ENCODE results near the gene ETF1. TPM values are rescaled to one million over a fixed set of nuclear protein-coding genes. Genes with fewer than 3 reads are reported as not detected.

ETF1 gene
- total and polyA plus RNA-seq, 9 of the 15 experiments (the other 6 are each of a cell fraction or from before 2014, with no cell fraction given): 53.7 to 209 (median 164) TPM

GRCh38 chr5:138466900-138467710, 75.9 kb downstream of the ETF1 start (continued):
- TF ChIP-seq ZNF609 (CRISPR knock-in tag; IDR thresholded peaks at IDR 0.05; ENCODE audit: borderline replicate concordance): no peak
- TF ChIP-seq SLC30A9 (CRISPR knock-in tag; IDR thresholded peaks at IDR 0.05): no peak
- no peak for TF ChIP-seq MEIS2 (IDR thresholded peaks at IDR 0.05; ENCODE audit: partially characterized antibody)
- no peak for TF ChIP-seq HDAC2 (IDR thresholded peaks at IDR 0.05)
- TF ChIP-seq COPS2 (conservative IDR thresholded peaks at IDR 0.05): no peak
- no peak for TF ChIP-seq ZNF395 (CRISPR knock-in tag; IDR thresholded peaks at IDR 0.05)
- TF ChIP-seq NONO (IDR thresholded peaks at IDR 0.05; ENCODE audit: low read depth in 2 of 2, low read length in 1 of 2): no peak
- TF ChIP-seq ETV1 (tag; conservative IDR thresholded peaks at IDR 0.05; ENCODE audit: low read depth): no peak
- TF ChIP-seq ZNF668 (CRISPR knock-in tag; IDR thresholded peaks at IDR 0.05): no peak
- peak; percentile 65 for TF ChIP-seq HMGN3 (IDR thresholded peaks at IDR 0.05; ENCODE audit: borderline replicate concordance, extremely low read depth, insufficient read length, low read depth, low read length)
- no peak for TF ChIP-seq HMG20A (CRISPR knock-in tag; conservative IDR thresholded peaks at IDR 0.05)
- no peak for TF ChIP-seq NR2C2 (CRISPR knock-in tag; IDR thresholded peaks at IDR 0.05)
- TF ChIP-seq NR2C2 (tag; IDR thresholded peaks at IDR 0.05): no peak
- no peak for TF ChIP-seq NCOA1 (IDR thresholded peaks at IDR 0.05; ENCODE audit: low read depth)
- no peak for TF ChIP-seq MNT (conservative IDR thresholded peaks at IDR 0.05)
- no peak for TF ChIP-seq GMEB1 (CRISPR knock-in tag; IDR thresholded peaks at IDR 0.05)
- TF ChIP-seq HDGF (IDR thresholded peaks at IDR 0.05): no peak
- no peak for TF ChIP-seq ZNF551 (CRISPR knock-in tag; IDR thresholded peaks at IDR 0.05)
- peak; percentile 92; the same call in 1 of the 2 replicates for TF ChIP-seq KAT7 (CRISPR knock-in tag; IDR thresholded peaks at IDR 0.05; ENCODE audit: borderline replicate concordance)
